Activated gamma-delta T cell treated with anti-CD3 and anti-CD28 coated beads, Interleukin-2, amount 50 U/mL, for 16 hours (primary cell): ENCODE results near the gene DOCK7.

Experiments used
- DNase-seq: peaks from one replicate; pipeline ENCODE4 v3.0.0-alpha.2; 2020; ENCODE audit warnings: low read depth

The DOCK7 gene

DNA sequence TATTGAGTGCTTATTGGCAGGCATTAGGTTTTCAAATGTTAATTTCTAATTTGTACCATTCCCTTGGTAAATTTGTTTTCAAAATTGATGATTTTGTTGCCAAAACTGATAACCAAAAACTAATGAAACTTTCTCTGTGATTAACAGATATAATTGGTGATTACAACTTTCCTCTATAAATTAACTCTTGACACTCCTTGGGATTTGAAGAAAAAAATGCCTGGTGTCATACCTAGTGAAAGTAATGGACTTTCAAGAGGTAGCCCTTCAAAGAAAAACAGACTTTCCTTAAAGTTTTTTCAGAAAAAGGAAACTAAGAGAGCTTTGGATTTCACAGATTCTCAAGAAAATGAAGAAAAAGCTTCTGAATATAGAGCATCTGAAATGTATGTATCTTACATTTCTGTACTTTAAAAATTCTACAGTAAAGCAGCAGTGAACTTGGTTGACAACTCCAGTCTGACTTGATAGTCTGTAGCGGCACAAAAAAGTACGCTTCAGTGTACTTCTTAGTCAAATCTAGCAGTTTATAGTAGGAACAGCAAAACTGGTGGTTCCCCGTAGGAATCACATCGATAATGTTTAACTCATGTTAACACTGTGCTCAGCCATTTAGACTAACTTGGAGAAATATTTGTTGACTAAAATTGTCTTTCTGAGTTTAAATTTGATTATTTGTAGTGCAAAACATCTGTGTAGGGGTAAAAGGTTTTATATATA, 248.4 kb downstream of the DOCK7 start:
- no peak for DNase-seq

DNA sequence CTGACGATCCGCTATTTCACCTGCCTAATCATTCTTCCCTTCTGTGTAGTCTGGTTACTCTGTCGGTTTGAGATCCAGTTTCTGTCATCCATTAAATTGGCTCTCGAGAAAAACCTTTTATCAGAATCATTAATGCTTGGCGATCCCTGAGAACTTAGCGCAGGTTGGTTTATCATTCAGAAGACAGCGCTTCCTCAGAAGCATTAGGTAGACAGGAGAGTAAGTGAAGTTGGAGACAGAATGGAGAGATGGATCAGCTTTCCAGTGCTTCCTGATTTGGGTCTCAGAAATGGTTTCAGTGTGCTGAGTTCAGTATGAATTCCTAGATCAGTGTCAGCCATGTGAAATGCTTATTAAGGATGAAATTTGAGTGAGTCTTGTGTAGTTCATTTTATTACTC, 250.0 kb downstream of the DOCK7 start:
- no peak for DNase-seq

- no peak for DNase-seq
Measured at GRCh38 chr1:62437273-62437940, 250.8 kb downstream of the DOCK7 start.

- peak; percentile 96 for DNase-seq
Measured at GRCh38 chr1:62436466-62437272, 251.5 kb downstream of the DOCK7 start, which contains the start of gene USP1. Gene USP1, plus strand, starts transcription at chr1:62437049. Its CDS starts 2,819 bp downstream, at chr1:62439868.

DNA sequence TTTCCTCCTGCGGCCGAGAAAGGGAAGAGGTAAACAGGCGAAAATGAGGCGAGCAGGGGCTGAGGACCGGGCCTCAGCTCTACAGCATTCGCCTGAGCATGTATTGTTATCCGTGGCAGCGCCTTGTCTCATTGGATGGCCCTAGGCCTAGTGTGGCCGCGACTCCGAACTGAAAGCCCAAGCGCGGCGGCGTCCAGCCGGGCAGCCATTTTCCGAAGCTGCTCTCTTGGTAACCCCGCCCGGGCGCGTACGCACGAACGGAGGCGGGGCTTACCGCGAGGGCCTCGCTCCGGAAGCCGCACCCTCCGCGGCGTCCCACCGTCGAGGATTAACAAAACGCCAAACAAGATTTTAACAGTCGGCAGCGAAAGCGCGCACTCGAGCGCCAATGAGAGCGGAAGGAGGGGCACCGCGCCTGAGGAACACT, 252.1 kb downstream of the DOCK7 start:
- peak; percentile 95 for DNase-seq

DNA sequence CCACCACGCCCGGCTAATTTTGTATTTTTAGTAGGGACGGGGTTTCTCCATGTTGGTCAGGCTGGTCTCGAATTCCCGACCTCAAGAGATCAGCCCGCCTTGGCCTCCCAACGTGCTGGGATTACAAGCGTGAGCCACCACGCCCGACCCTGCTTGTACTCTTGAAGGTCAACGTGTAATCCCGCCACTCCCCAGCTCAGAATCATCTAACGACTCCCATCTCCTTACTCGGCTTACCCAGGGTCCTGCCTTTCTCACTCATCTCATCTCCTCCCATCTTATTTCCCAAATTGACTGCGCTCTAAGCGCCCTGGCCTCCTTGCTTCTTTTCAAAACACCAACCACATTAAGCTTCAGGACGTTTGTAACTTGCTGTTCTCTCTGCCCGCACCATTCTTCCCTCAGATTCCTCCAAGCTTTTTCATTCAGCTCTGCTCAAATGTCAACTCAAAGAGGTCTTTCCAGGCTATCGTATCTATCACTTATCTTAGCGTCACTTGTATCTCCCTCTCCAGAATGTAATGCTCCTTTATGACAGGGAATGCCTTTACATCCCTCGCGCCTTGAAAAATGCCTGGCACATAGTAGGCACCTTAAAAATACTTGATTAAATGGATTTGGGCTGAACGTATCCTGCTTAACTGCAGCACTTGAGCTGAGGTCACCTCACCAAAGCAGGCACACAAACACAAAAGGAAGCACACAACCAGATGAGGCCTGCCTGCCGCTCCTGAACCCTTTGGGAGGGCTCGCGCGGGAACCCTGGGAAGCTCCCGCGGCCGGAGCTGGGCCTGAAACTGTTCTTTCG, 252.8 kb downstream of the DOCK7 start:
- peak; percentile 9 for DNase-seq

GRCh38 chr1:62434618-62435001, 253.6 kb downstream of the DOCK7 start:
- no peak for DNase-seq

GRCh38 chr1:62433861-62434617, 254.1 kb downstream of the DOCK7 start:
- DNase-seq = no peak

- no peak for DNase-seq
Measured at GRCh38 chr1:62429581-62429980, 258.6 kb downstream of the DOCK7 start.

GRCh38 chr1:62428351-62428750, 259.8 kb downstream of the DOCK7 start:
- no peak for DNase-seq

DNA sequence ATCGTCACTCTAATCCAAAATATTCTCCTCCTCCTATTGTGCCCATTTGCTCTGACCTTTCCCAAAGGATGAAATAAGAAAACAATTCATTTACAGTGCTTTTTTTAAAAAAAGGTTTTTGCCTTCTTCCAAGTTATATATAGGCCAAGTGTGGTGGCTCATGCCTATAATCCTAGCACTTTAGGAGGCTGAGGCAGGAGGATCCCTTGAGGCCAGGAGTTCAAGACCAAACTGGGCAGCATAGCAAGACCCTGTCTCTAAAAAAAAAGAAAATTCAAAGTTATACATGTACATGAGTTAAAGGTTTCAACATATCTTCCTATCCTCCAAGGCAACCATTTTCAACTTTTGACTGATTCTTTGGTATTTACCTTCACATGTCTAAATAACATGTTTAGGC, 261.4 kb downstream of the DOCK7 start:
- DNase-seq = no peak

- DNase-seq = no peak
Measured at GRCh38 chr1:62426237-62426636, 261.9 kb downstream of the DOCK7 start.

GRCh38 chr1:62425041-62425440, 263.1 kb downstream of the DOCK7 start:
- DNase-seq = no peak

DNA sequence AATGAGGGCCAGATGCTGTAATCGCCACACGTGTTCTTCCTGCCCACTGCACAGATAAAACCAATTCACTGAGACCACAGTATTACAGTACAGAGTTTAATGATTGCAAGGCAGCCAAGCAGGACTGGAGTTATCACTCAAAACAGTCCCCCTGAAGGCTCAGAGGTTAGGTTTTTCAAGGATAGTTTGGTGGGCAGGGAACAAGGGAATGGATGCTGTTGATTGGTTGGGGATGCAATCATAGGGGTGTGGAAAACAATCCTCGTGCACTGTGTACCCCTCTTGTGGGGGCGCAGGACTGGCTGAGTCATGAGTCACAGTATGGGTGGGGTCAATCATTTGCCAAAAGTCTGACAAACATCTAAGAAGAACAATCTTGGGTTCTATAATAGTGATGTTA, 263.8 kb downstream of the DOCK7 start:
- no peak for DNase-seq

DNA sequence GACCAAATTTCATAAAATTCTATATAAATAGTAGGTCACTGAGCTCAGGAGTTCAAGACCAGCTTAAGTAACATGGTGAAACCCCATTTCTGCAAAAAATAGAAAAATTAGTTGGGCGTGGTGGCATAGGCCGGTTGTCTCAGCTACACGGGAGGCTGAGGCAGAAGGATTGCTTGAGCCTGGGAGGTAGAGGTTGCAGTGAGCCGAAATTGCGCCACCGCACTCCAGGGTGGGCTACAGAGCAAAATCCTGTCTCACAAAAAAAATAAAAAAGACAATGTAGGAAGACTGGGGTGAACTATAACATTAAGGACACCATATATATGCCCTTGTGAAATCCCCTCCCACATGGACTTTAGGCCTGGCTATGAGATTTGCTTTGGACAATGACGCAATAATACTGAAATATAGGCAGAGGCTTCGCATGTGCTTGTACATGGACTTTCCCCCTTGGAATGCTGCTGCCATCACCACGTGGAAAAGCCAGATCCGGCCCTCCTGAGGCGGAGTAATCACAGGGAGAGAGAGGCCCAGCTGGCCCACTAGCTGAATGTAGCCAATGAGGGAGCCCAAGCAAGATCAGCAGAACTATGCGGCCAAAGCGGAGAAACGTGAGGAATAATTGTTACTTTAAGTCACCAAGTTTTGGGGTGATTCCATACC, 264.5 kb downstream of the DOCK7 start:
- DNase-seq = no peak

- DNase-seq = no peak
Measured at GRCh38 chr1:62420214-62420613, 268.0 kb downstream of the DOCK7 start.

GRCh38 chr1:62417351-62417999, 270.7 kb downstream of the DOCK7 start:
- DNase-seq = no peak

- DNase-seq = no peak
Measured at GRCh38 chr1:62415687-62416086, 272.5 kb downstream of the DOCK7 start.

DNA sequence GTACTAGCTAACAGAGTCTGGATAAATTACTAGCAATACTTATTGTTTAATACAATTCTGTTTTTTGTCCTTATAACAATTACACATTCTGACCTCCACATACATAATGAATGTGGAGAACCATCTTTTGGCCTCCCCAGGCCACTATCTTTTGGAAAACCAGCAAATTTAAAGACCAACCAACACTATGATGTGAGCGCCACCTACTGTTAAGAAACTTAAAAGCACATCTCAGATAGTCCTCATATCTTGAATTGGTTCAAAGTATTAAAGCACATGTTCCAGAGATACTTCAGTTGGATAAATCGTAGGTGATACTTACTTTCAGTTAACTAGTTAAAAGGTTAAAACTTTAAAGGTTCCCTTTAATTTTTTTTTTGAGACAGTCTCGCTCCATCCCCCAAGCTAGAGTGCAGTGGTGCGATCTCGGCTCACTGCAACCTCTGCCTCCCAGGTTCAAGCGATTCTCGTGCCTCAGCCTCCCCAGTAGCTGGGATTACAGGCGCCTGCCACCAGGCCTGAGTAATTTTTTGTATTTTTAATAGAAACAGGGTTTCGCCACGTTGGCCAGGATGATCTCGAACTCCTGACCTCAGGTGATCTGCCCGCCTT, 280.7 kb downstream of the DOCK7 start:
- DNase-seq = no peak

DNA sequence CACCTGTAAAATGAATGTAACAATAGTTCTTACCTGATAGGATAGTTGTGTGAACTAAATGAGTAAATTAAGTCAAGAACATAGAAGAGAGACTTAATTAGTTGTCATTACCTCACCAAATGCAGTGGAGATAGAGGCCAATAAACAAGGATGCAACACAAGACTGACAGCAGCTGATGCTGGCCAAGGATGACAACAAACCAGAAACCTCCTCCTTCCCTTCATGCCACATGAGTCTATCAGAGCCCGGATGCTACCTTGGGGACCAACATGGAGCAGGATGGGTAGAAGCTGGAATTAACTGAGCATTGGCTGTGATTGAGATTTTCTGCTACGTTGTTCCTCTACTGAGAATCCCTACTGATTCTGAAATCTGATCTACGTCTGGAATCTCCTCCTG, 281.6 kb downstream of the DOCK7 start:
- no peak for DNase-seq
